Measurements from ENCODE around the gene NOBOX. TPM values are rescaled to one million over a fixed set of nuclear protein-coding genes. Genes with fewer than 3 reads are reported as not detected.

NOBOX gene
- not detected in 5 replicates for total RNA-seq (2022; extraction: Qiagen RNA extraction; ENCODE audit: low read depth)

DNA sequence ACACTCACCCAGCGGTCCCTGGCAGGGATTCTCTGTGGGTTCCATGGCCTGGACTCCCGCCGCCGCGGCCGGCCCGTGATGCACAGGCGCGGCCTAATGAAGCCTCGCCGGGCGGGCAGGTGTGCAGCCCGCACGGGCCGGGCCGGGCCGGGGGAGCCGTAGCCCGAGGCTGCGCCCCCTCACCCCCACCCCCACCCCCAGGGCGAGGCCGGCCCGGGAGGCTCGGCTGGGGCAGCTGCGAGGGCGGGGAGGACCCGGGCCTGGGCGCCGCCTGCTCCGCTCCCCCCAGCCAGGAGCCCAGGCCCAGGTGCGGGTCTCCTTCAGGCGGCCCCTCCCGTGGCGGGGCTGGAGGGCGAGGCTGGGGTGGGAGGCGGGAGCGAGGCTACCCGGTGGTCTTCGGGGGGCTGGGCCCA lies at the start of gene NOBOX:
NOBOX (minus strand) TSS at position 45 of the 413 bp plus-strand sequence.

DNA sequence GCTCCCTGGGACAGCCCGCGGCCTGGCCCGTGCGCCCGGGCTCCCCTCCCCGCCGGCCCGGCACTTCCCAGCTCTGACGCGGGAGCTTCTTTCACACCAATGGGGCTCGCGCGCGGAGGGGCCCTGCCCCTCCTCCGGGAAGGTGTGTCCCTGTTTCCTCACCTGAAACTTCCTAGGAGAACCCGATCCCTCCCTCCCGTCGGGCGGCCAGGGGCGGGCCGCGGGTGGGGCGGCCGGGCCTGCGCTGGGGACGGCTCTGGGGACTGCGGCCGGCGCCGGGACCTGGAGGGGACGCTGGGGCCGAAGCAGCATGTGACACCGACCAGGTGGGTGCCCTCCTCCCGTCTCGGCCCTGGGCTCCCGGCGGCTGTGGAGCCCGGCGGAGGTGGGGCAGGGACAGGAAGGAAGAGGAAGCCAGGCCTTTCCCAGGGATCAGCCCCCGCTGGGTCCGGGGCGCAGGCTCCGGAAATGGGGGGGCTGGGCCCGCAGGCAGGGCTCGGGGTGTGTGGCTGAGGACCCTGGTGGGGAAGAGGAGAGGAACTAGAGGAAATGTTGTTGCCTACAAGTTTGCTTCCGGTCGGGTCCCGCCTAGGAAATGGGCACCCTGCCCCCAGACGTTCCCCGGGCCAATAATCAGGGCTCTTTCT lies 48.2 kb downstream of the NOBOX start, which contains the start of gene ARHGEF5:
ARHGEF5 (plus strand) TSS at position 227 of the 647 bp plus-strand sequence. CDS start 7,268 bp downstream, outside the sequence.

Other genes with a start within 250 kb of the NOBOX start
- not detected in 5 replicates for gene CTAGE4, start 220.2 kb downstream of the NOBOX start, total RNA-seq (2022; extraction: Qiagen RNA extraction; ENCODE audit: low read depth)
- gene ARHGEF35, start 207.9 kb downstream of the NOBOX start, total RNA-seq (2022; extraction: Qiagen RNA extraction; ENCODE audit: low read depth), result 0.25 to 0.49 TPM (median 0.33 TPM) in 5 replicates
- not detected in 5 replicates for gene OR2A42, start 164.1 kb downstream of the NOBOX start, total RNA-seq (2022; extraction: Qiagen RNA extraction; ENCODE audit: low read depth)
- gene OR2A7, start 138.9 kb downstream of the NOBOX start, total RNA-seq (2022; extraction: Qiagen RNA extraction; ENCODE audit: low read depth), result not detected in 5 replicates
- gene CTAGE8, start 134.4 kb downstream of the NOBOX start, total RNA-seq (2022; extraction: Qiagen RNA extraction; ENCODE audit: low read depth), result not detected in 5 replicates
- not detected in 5 replicates for gene OR2A1, start 91.3 kb downstream of the NOBOX start, total RNA-seq (2022; extraction: Qiagen RNA extraction; ENCODE audit: low read depth)
- gene ARHGEF5, start 48.3 kb downstream of the NOBOX start, total RNA-seq (2022; extraction: Qiagen RNA extraction; ENCODE audit: low read depth), result 1.8 to 2.3 TPM (median 2.1 TPM) in 5 replicates